DND-41 (cell line): ENCODE measurements around the gene TRAPPC2B.

Experiments
- EZH2 ChIP-seq: IDR thresholded peaks from 3 replicates; pipeline ENCODE4 v1.6.1; 2012; ENCODE audit warnings: borderline replicate concordance, low read depth, mild to moderate bottlenecking, moderate library complexity, low read length, inconsistent platforms; ENCODE audit not compliant: severe bottlenecking
- TF ChIP-seq, protein P1 (sequence below): IDR thresholded peaks from 2 replicates; pipeline ENCODE4 v1.5.1; 2012; ENCODE audit warnings: borderline replicate concordance, low read length, moderate library complexity, mild to moderate bottlenecking; ENCODE audit not compliant: poor library complexity, severe bottlenecking; ENCODE audit errors: extremely low read depth

DNA sequence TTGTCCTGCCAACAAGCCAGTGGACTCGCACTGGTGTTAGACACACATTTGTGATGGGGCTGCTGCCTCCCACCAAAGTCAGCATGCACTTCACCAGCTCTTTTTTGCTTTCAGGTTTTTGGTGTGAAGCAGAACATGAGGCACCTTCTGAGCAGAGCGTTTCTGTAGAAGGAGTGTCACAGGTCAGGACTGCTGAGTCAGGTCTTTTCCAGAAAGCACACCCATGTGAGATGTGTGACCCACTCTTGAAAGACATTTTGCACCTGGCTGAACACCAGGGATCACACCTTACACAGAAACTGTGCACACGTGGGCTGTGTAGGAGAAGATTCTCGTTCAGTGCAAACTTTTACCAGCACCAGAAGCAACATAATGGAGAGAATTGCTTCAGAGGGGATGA, 7.4 kb upstream of the TRAPPC2B start:
- no peak for TF ChIP-seq EZH2
- TF ChIP-seq, protein P1, sequence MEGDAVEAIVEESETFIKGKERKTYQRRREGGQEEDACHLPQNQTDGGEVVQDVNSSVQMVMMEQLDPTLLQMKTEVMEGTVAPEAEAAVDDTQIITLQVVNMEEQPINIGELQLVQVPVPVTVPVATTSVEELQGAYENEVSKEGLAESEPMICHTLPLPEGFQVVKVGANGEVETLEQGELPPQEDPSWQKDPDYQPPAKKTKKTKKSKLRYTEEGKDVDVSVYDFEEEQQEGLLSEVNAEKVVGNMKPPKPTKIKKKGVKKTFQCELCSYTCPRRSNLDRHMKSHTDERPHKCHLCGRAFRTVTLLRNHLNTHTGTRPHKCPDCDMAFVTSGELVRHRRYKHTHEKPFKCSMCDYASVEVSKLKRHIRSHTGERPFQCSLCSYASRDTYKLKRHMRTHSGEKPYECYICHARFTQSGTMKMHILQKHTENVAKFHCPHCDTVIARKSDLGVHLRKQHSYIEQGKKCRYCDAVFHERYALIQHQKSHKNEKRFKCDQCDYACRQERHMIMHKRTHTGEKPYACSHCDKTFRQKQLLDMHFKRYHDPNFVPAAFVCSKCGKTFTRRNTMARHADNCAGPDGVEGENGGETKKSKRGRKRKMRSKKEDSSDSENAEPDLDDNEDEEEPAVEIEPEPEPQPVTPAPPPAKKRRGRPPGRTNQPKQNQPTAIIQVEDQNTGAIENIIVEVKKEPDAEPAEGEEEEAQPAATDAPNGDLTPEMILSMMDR, result no peak
